A673 (cell line): ENCODE data around the gene RIT2. TPM values are rescaled to one million over a fixed set of nuclear protein-coding genes. Genes with fewer than 3 reads are reported as not detected.
A peak's percentile ranks its signal among the peaks of the same experiment; 100 is the strongest.

Experiments used
- BruUV-seq: library from RNA; stranded (reverse); fragments of 400-500 nt; replicated peaks from 2 replicates; lab custom pipeline; 2021; lab: Mats Ljungman, UMichigan
- CTCF ChIA-PET: fragments of 300-600 bp; sonication (Branson Sonifier 250); formaldehyde crosslinking; loops from one replicate; lab custom pipeline; 2022; ENCODE audit warnings: antibody characterized with exemption; lab: Charles Lee
- POLR2A ChIA-PET: fragments of 300-600 bp; sonication (Branson Sonifier 250); formaldehyde crosslinking; loops from one replicate; lab custom pipeline; 2022; ENCODE audit warnings: antibody characterized with exemption; ENCODE audit not compliant: low non-redundant PET; lab: Charles Lee
- DNase-seq: peaks from one replicate; pipeline ENCODE4 v3.0.0-alpha.2; 2015; ENCODE audit warnings: low spot score
- H3K27ac ChIP-seq: fragments of 200-600 bp; sonication (generic); 2 replicates; pipeline ENCODE4 v1.5.1; 2016; ENCODE audit warnings: mixed run types, low read depth, mild to moderate bottlenecking, mixed read lengths, antibody characterized with exemption, low read length; ENCODE audit not compliant: poor library complexity, severe bottlenecking
- H3K27me3 ChIP-seq: fragments of 200-600 bp; sonication (generic); replicated peaks from 2 replicates; pipeline ENCODE4 v1.6.1; 2017; ENCODE audit warnings: mixed run types, low read depth, mild to moderate bottlenecking, mixed read lengths, antibody characterized with exemption, low read length; ENCODE audit not compliant: insufficient read depth, poor library complexity
- H3K36me3 ChIP-seq: fragments of 200-600 bp; sonication (generic); 2 replicates; pipeline ENCODE4 v1.6.1; 2016; ENCODE audit warnings: mixed run types, mild to moderate bottlenecking, mixed read lengths, antibody characterized with exemption, low read length; ENCODE audit not compliant: insufficient read depth, poor library complexity, severe bottlenecking
- H3K4me1 ChIP-seq: fragments of 200-600 bp; sonication (generic); 2 replicates; pipeline ENCODE4 v1.6.1; 2017; ENCODE audit warnings: mixed run types, mild to moderate bottlenecking, mixed read lengths, antibody characterized with exemption, low read length; ENCODE audit not compliant: insufficient read depth, poor library complexity, severe bottlenecking
- H3K4me3 ChIP-seq: fragments of 200-600 bp; sonication (generic); 2 replicates; pipeline ENCODE4 v1.5.1; 2016; ENCODE audit warnings: low read depth, mixed run types, mild to moderate bottlenecking, mixed read lengths, low read length; ENCODE audit not compliant: poor library complexity, severe bottlenecking
- H3K9me3 ChIP-seq: fragments of 200-600 bp; sonication (generic); 2 replicates; pipeline ENCODE4 v1.6.1; 2016; ENCODE audit warnings: mixed run types, low read depth, mild to moderate bottlenecking, mixed read lengths, antibody characterized with exemption, low read length; ENCODE audit not compliant: poor library complexity, severe bottlenecking
- EZH2 ChIP-seq: fragments of 200-600 bp; sonication (generic); IDR thresholded peaks from 2 replicates; pipeline ENCODE4 v1.6.1; 2017; ENCODE audit warnings: borderline replicate concordance, low read depth, mild to moderate bottlenecking, mixed read lengths, antibody characterized with exemption, low read length; ENCODE audit not compliant: poor library complexity, severe bottlenecking
- intact Hi-C: fragments of 100-400 bp; cut with micrococcal nuclease; formaldehyde crosslinking; loops from one replicate; pipeline ENCODE4 v1.10.0; 2022; ENCODE audit not compliant: unreplicated experiment
- total RNA-seq: library from RNA; stranded (reverse); gene quantifications from 2 replicates; pipeline ENCODE4 v1.2.3, GENCODE V29; 2021
- TF ChIP-seq, protein P1 (sequence below): fragments of 300-800, 200-600 bp; sonication (generic); conservative IDR thresholded peaks from 2 replicates; pipeline ENCODE4 v1.5.1; 2017; ENCODE audit warnings: low read depth, mild to moderate bottlenecking, antibody characterized with exemption, low read length, moderate library complexity, mixed read lengths

RIT2 gene
- total RNA-seq, 1 experiment from 2014 or later, result not detected

DNA sequence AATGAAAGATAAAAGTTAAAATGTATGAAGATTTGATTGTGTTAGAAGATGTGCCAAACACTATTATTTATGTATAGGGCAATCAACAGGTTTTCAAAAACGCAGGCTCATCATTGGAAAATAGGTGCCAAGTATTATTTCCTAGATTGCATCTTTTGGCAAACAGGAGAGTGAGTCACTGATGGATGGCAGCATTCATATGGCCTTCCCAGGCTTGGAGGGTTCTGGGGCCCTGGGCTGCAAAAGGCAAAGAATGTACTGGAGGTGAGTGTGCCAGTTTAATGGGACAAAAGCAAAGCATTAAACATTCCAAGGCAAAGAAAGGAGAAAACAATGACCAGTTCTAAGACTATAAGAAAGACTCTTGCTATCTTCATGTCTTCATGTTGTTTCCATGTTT lies 379.4 kb downstream of the RIT2 start:
- TF ChIP-seq EZH2, result no peak
- TF ChIP-seq, protein P1, sequence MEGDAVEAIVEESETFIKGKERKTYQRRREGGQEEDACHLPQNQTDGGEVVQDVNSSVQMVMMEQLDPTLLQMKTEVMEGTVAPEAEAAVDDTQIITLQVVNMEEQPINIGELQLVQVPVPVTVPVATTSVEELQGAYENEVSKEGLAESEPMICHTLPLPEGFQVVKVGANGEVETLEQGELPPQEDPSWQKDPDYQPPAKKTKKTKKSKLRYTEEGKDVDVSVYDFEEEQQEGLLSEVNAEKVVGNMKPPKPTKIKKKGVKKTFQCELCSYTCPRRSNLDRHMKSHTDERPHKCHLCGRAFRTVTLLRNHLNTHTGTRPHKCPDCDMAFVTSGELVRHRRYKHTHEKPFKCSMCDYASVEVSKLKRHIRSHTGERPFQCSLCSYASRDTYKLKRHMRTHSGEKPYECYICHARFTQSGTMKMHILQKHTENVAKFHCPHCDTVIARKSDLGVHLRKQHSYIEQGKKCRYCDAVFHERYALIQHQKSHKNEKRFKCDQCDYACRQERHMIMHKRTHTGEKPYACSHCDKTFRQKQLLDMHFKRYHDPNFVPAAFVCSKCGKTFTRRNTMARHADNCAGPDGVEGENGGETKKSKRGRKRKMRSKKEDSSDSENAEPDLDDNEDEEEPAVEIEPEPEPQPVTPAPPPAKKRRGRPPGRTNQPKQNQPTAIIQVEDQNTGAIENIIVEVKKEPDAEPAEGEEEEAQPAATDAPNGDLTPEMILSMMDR, result no peak
- ChIA-PET CTCF (no interaction called here), POLR2A (no interaction called here)
- intact Hi-C loops, result no loop called here
- Histone ChIP-seq H3K4me1 (no peaks in the 10 kb centered on the region), H3K36me3 (no peaks in the 10 kb centered on the region), H3K9me3 (no peaks in the 10 kb centered on the region), H3K27ac (no peak overlapping the region), H3K4me3 (no peak overlapping the region), H3K27me3 (no peaks in the 10 kb centered on the region)
- BruUV-seq, result no TSS peak
- no peak for DNase-seq

DNA sequence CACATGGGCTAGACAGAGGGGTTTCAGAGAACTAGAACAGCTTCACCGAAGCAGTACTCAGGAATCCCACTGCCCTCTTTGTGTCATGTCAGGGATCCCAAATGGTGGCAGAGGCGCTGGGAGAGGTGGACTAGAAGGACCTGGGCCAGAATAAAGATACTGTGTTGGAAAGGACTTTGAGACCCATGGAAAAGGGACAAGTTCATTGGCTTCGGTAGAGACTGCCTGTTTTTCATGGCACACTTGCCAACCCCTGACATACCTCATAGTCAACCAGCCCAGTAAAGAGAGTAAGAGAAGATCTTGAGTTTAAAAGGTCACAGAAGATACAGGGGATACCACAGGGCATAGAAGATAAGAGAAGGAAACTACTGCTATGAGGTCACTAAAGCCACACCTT lies 381.0 kb downstream of the RIT2 start:
- Histone ChIP-seq H3K36me3 (no peaks in the 10 kb centered on the region), H3K4me1 (no peaks in the 10 kb centered on the region), H3K27ac (no peak overlapping the region), H3K9me3 (no peaks in the 10 kb centered on the region), H3K4me3 (no peak overlapping the region), H3K27me3 (no peaks in the 10 kb centered on the region)
- BruUV-seq, result no TSS peak
- CTCF ChIA-PET, result no interaction called here
- TF ChIP-seq, protein P1, result no peak
- no peak for TF ChIP-seq EZH2
- no peak for DNase-seq
- POLR2A ChIA-PET, result interaction anchor here (0.6 kb wide), 1 partner anchor 156 kb away, joined by 3 read pairs; no protein-coding TSS in a partner anchor
- intact Hi-C loops, result no loop called here

DNA sequence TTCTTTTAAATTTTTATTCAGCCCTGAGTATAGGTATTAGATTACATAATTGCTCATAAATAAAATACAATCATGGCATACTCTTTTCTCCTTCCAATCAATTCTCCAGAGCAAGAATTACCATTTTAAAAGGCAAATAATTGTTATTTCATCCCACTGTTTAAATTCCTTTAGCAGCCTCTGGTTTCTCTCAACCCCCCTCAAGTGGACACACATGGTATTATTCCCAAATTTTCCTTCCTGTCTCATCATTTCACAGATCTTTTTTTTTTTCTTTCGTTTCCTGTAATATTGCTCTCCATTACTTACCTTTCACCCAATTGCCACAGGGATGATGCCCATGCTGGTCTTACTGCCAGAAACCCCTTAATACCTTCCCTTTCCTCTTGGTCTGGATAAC lies 385.2 kb downstream of the RIT2 start:
- intact Hi-C loops, result no loop called here
- no peaks in the 10 kb centered on the region for H3K4me1 ChIP-seq
- CTCF ChIA-PET, result interaction anchor here (1.1 kb wide), 1 partner anchor 134 kb away, joined by 3 read pairs; no protein-coding TSS in a partner anchor
- no peaks in the 10 kb centered on the region for H3K36me3 ChIP-seq
- no peak for TF ChIP-seq EZH2
- TF ChIP-seq, protein P1, result peak; percentile 38; the same call in 1 of the 2 replicates
- no TSS peak for BruUV-seq
- H3K4me3 ChIP-seq, result no peak overlapping the region
- no peak for DNase-seq
- no peaks in the 10 kb centered on the region for H3K9me3 ChIP-seq
- H3K27me3 ChIP-seq, result no peaks in the 10 kb centered on the region
- H3K27ac ChIP-seq, result no peak overlapping the region
- POLR2A ChIA-PET, result no interaction called here
